Measurements from ENCODE around the gene SLC6A16.

DNA sequence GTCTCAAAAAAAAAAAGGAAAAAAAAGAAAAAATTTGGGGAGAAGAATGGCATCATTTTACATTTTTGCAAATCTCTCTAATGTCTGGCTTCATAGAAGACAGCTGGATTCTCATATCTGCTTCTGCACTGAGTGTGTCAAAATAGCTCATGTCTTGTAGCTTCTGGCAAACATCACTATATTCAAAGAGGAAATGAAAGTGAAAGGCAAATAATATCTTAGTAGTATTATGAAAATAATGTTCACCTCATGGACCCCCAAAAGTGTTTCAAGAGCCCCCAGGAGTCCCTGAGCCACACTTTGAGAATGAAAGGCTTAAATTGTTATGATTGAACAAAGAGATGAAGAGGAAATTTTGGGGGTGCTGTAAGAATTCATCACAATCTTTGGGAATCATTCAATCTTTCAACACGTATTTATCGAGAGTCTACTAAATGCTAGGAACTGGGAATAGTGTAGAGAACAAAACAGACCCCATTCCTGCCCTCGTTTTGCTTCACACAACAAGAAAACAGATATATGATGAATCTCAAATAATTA, 1.2 kb upstream of the SLC6A16 start:
- TF ChIP-seq, protein P1, sequence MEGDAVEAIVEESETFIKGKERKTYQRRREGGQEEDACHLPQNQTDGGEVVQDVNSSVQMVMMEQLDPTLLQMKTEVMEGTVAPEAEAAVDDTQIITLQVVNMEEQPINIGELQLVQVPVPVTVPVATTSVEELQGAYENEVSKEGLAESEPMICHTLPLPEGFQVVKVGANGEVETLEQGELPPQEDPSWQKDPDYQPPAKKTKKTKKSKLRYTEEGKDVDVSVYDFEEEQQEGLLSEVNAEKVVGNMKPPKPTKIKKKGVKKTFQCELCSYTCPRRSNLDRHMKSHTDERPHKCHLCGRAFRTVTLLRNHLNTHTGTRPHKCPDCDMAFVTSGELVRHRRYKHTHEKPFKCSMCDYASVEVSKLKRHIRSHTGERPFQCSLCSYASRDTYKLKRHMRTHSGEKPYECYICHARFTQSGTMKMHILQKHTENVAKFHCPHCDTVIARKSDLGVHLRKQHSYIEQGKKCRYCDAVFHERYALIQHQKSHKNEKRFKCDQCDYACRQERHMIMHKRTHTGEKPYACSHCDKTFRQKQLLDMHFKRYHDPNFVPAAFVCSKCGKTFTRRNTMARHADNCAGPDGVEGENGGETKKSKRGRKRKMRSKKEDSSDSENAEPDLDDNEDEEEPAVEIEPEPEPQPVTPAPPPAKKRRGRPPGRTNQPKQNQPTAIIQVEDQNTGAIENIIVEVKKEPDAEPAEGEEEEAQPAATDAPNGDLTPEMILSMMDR (IDR thresholded peaks at IDR 0.05): no peak
- TF ChIP-seq EZH2 (IDR thresholded peaks at IDR 0.05): no peak

Measured in neural progenitor cell (in vitro differentiated cells).